ENCODE measurements around the gene FARP1.
"Not testable (repeated sequence)": the region's sequence is repeated elsewhere in the genome, so short reads cannot be mapped to it uniquely, and the experiment has no call there.

Gene FARP1

GRCh38 chr13:98363326-98363725 is 220.4 kb downstream of the FARP1 start:
- DNase-seq (ENCODE audit: low read depth in 2 of 2), result no peak

- DNase-seq (ENCODE audit: low read depth in 2 of 2), result no peak
Observed at GRCh38 chr13:98364179-98364578, 221.3 kb downstream of the FARP1 start.

- DNase-seq (ENCODE audit: low read depth in 2 of 2), result no peak
Observed at GRCh38 chr13:98364647-98365046, 221.8 kb downstream of the FARP1 start.

GRCh38 chr13:98365302-98365701 is 222.4 kb downstream of the FARP1 start:
- no peak for DNase-seq (ENCODE audit: low read depth in 2 of 2)

GRCh38 chr13:98366010-98366409 is 223.1 kb downstream of the FARP1 start:
- DNase-seq (ENCODE audit: low read depth in 2 of 2), result no peak

GRCh38 chr13:98366443-98366842 is 223.5 kb downstream of the FARP1 start:
- no peak for DNase-seq (ENCODE audit: low read depth in 2 of 2)

- DNase-seq (ENCODE audit: low read depth in 2 of 2), result no peak
Observed at GRCh38 chr13:98366959-98367358, 224.1 kb downstream of the FARP1 start.

- DNase-seq (ENCODE audit: low read depth in 2 of 2), result no peak
Observed at GRCh38 chr13:98368019-98368418, 225.1 kb downstream of the FARP1 start.

- DNase-seq (ENCODE audit: low read depth in 2 of 2), result not testable (repeated sequence)
Observed at GRCh38 chr13:98369520-98369919, 226.6 kb downstream of the FARP1 start.

- DNase-seq (ENCODE audit: low read depth in 2 of 2), result no peak
Observed at GRCh38 chr13:98370261-98370660, 227.4 kb downstream of the FARP1 start.

GRCh38 chr13:98370806-98371515 is 228.1 kb downstream of the FARP1 start:
- DNase-seq (ENCODE audit: low read depth in 2 of 2), result no peak

GRCh38 chr13:98371516-98372023 is 228.7 kb downstream of the FARP1 start:
- DNase-seq (ENCODE audit: low read depth in 2 of 2), result no peak

- no peak for DNase-seq (ENCODE audit: low read depth in 2 of 2)
Observed at GRCh38 chr13:98372876-98373275, 230.0 kb downstream of the FARP1 start.

GRCh38 chr13:98374750-98375149 is 231.9 kb downstream of the FARP1 start:
- DNase-seq (ENCODE audit: low read depth in 2 of 2), result no peak

GRCh38 chr13:98377635-98378378 is 234.9 kb downstream of the FARP1 start:
- no peak for DNase-seq (ENCODE audit: low read depth in 2 of 2)

- no peak for DNase-seq (ENCODE audit: low read depth in 2 of 2)
Observed at GRCh38 chr13:98384739-98385138, 241.8 kb downstream of the FARP1 start.

GRCh38 chr13:98385606-98386005 is 242.7 kb downstream of the FARP1 start:
- DNase-seq (ENCODE audit: low read depth in 2 of 2), result no peak

- no peak for DNase-seq (ENCODE audit: low read depth in 2 of 2)
Observed at GRCh38 chr13:98386637-98387036, 243.7 kb downstream of the FARP1 start.

GRCh38 chr13:98389319-98389718 is 246.4 kb downstream of the FARP1 start:
- DNase-seq (ENCODE audit: low read depth in 2 of 2), result no peak

- DNase-seq (ENCODE audit: low read depth in 2 of 2), result no peak
Observed at GRCh38 chr13:98390086-98390715, 247.3 kb downstream of the FARP1 start.

GRCh38 chr13:98393873-98394272 is 251.0 kb downstream of the FARP1 start:
- no peak for DNase-seq (ENCODE audit: low read depth in 2 of 2)

- no peak for DNase-seq (ENCODE audit: low read depth in 2 of 2)
Observed at GRCh38 chr13:98394820-98395510, 252.1 kb downstream of the FARP1 start.
